Type B pancreatic cell (in vitro differentiated cells): ENCODE measurements around the gene NACC2. TPM values are rescaled to one million over a fixed set of nuclear protein-coding genes. Genes with fewer than 3 reads are reported as not detected.
"Not testable (repeated sequence)": the region's sequence is repeated elsewhere in the genome, so short reads cannot be mapped to it uniquely, and the experiment has no call there.

Source experiments
- DNase-seq: peaks from one replicate; pipeline ENCODE4 v3.0.0; 2021; ENCODE audit warnings: mixed read lengths; ENCODE audit not compliant: unreplicated experiment; ENCODE audit errors: extremely low spot score
- H3K27ac Mint-ChIP-seq: 2 replicates; pipeline ENCODE4 v1.8.0; 2021; ENCODE audit warnings: mild to moderate bottlenecking, mixed read lengths
- H3K27me3 Mint-ChIP-seq: 2 replicates; pipeline ENCODE4 v1.8.0; 2021; ENCODE audit warnings: mixed read lengths
- H3K36me3 Mint-ChIP-seq: 2 replicates; pipeline ENCODE4 v1.8.0; 2021; ENCODE audit warnings: mixed read lengths
- H3K4me1 Mint-ChIP-seq: one replicate; pipeline ENCODE4 v1.8.0; 2021; ENCODE audit warnings: mixed read lengths; ENCODE audit not compliant: unreplicated experiment
- H3K4me3 Mint-ChIP-seq: 2 replicates; pipeline ENCODE4 v1.8.0; 2021; ENCODE audit warnings: mild to moderate bottlenecking, mixed read lengths
- H3K9me3 Mint-ChIP-seq: 2 replicates; pipeline ENCODE4 v1.8.0; 2021; ENCODE audit warnings: mixed read lengths
- total RNA-seq: library from RNA; stranded (reverse); gene quantifications from 2 replicates; pipeline ENCODE4 v1.2.1, GENCODE V29; 2021; ENCODE audit warnings: low replicate concordance
- TF ChIP-seq, protein P1 (sequence below): fragments of 200-600 bp; sonication (generic); conservative IDR thresholded peaks from 2 replicates; pipeline ENCODE4 v1.5.0; 2021; ENCODE audit warnings: antibody characterized with exemption, mild to moderate bottlenecking

The NACC2 gene
- total RNA-seq, 1 donor from 2014 or later: 9.3 TPM

DNA sequence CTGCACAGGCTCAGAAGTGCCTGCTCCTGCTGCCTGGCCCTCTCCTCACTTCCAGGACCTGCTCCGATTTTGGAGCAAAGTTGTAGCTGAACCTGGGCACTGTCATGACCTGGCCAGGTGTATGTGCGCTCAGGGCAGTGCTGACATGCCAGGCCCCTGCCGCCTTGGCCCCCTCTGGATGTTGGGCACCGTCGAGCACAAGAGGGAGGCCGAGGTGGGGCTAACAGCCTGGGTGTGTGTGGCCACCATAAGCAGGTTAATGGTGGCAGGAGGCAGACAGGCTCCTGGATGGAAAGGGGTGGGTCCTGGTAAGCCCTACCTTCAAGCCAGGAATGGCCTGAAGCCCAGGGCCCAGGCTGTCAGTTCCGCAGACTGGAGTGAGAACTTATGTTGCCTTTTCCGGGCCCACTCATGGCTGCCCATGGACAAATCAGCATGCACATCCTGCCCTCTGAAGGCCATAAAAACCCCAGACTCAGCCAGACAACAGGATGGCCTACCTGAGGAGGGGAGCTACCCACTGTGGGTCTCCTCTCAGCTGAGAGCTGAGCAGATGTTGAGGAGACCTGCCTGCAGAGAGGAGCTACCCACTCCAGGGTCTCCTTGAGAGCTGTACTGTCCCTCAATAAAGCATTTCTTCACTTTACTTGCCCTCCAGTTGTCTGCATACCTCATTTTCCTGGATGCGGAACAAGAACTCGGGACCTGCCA lies 66.2 kb downstream of the NACC2 start:
- peak; percentile 53 for DNase-seq
- TF ChIP-seq, protein P1, sequence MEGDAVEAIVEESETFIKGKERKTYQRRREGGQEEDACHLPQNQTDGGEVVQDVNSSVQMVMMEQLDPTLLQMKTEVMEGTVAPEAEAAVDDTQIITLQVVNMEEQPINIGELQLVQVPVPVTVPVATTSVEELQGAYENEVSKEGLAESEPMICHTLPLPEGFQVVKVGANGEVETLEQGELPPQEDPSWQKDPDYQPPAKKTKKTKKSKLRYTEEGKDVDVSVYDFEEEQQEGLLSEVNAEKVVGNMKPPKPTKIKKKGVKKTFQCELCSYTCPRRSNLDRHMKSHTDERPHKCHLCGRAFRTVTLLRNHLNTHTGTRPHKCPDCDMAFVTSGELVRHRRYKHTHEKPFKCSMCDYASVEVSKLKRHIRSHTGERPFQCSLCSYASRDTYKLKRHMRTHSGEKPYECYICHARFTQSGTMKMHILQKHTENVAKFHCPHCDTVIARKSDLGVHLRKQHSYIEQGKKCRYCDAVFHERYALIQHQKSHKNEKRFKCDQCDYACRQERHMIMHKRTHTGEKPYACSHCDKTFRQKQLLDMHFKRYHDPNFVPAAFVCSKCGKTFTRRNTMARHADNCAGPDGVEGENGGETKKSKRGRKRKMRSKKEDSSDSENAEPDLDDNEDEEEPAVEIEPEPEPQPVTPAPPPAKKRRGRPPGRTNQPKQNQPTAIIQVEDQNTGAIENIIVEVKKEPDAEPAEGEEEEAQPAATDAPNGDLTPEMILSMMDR: no peak
- Mint-ChIP-seq H3K4me1 (no peaks in the 10 kb centered on the region), H3K36me3 (peaks cover 16% of the 10 kb centered on the region), H3K27me3 (no peaks in the 10 kb centered on the region), H3K27ac (no peak overlapping the region), H3K9me3 (no peaks in the 10 kb centered on the region), H3K4me3 (no peak overlapping the region)

DNA sequence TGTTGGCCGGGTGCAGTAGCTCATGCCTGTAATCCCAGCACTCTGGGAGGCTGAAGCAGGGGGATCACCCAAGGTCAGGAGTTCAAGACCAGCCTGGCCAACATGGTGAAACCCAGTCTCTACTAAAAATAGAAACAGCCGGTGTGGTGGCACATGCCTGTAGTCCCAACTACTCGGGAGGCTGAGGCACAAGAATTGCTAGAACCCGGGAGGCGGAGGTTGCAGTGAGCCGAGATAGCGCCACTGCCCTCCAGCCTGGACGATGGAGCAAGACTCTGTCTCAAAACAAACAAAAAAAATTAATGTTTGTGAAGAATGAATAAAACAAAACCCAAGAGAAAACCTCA lies 68.2 kb downstream of the NACC2 start:
- not testable (repeated sequence) for H3K4me1 Mint-ChIP-seq, H3K27me3 Mint-ChIP-seq, H3K27ac Mint-ChIP-seq, H3K9me3 Mint-ChIP-seq, H3K4me3 Mint-ChIP-seq
- DNase-seq: peak; percentile 29
- peaks cover 12% of the 10 kb centered on the region for H3K36me3 Mint-ChIP-seq

DNA sequence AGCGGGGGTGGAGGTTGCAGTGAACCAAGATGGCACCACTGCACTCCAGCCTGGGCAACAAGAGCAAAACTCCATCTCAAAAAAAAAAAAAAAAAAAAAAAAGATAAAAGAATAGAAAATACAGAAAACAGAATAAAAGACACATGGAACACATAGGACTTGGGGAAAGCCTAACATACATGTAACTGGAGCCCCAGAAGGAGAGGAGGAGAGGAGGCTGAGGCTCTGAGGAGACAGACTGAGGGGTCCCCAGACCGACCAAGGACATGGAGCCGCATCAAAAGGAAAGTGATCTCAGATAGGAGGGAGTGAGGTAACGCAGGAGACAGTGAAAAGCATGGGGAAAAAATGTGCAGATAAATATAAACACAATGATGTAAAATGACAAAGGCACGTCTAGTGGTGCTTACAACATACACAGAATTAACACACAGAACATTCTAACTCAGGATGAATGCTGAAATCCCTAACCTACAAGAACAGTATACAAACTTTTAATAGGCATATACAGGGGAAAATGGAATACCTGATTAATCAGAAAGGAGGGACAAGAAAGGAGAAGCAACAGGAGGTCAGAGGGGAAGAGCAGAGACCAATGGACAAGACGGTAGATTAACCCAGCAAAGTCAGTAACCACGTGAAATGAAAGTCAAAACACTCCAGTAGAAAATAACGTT lies 68.7 kb downstream of the NACC2 start:
- Mint-ChIP-seq H3K27ac (no peak overlapping the region), H3K4me1 (no peaks in the 10 kb centered on the region), H3K27me3 (no peaks in the 10 kb centered on the region), H3K4me3 (no peak overlapping the region), H3K36me3 (peaks cover 12% of the 10 kb centered on the region), H3K9me3 (no peaks in the 10 kb centered on the region)
- TF ChIP-seq, protein P1: no peak
- peak; percentile 39 for DNase-seq

DNA sequence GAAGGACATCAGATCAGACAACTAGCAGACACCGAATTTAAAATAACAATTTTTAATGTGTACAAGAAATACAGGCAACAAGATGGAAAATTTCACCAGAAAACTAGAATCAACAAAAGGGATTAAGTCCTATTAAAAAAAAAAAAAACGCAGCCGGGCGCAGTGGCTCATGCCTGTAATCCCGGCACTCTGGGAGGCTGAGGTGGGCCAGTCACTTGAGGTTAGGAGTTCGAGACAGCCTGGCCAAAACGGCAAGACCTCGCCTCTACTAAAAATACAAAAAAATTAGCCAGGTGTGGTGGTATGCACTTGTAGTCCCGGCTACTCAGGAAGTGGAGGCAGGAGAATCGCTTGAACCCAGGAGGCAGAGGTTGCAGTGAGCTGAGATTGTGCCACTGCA lies 69.6 kb downstream of the NACC2 start:
- no peaks in the 10 kb centered on the region for H3K9me3 Mint-ChIP-seq
- DNase-seq: no peak
- H3K4me3 Mint-ChIP-seq: no peak overlapping the region
- TF ChIP-seq, protein P1: no peak
- no peaks in the 10 kb centered on the region for H3K27me3 Mint-ChIP-seq
- H3K27ac Mint-ChIP-seq: no peak overlapping the region
- H3K36me3 Mint-ChIP-seq: peaks cover 7% of the 10 kb centered on the region
- no peaks in the 10 kb centered on the region for H3K4me1 Mint-ChIP-seq

DNA sequence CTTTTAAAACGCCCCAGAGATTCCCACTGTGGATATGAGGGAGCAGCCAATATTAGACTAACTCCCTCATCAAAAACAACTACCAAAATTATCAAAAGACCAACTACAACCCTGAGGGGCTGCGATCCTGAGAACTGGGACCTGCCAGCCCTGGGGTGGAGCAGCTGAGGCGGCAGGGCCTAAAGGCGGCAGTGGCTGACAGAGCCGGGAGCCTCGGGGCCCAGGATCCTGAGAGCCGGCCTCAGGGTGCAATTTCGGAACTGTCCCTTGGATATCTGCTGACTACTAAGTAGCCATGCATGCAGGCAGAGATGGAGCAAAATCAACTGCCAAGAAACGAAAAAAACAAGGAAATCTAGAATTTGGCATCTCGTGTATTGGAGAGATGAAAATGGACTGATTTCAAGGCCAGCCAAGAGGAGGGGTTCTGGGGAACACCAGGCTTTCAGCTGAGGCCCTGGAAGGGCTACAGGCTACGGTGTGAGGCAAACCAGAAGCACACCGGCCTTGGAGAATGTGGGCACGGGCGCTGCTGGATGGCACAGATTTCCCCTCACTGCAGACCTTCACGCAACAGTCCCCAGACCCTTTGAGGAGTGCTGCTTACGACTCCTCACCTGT lies 70.3 kb downstream of the NACC2 start:
- H3K36me3 Mint-ChIP-seq: peaks cover 7% of the 10 kb centered on the region
- no peak overlapping the region for H3K27ac Mint-ChIP-seq

More for the DNA sequence above, 70.3 kb downstream of the NACC2 start:
- Mint-ChIP-seq H3K27me3 (no peaks in the 10 kb centered on the region), H3K9me3 (no peaks in the 10 kb centered on the region), H3K4me1 (no peaks in the 10 kb centered on the region), H3K4me3 (no peak overlapping the region)
- TF ChIP-seq, protein P1: no peak
- DNase-seq: peak; percentile 59
